NAMALWA (cell line): ENCODE results near the gene METTL26.
"Not testable (repeated sequence)": the region's sequence is repeated elsewhere in the genome, so short reads cannot be mapped to it uniquely, and the experiment has no call there.

ENCODE experiments used
- DNase-seq: peaks from one replicate; pipeline ENCODE4 v3.0.0-alpha.2; 2015; ENCODE audit warnings: low spot score

Gene METTL26

DNA sequence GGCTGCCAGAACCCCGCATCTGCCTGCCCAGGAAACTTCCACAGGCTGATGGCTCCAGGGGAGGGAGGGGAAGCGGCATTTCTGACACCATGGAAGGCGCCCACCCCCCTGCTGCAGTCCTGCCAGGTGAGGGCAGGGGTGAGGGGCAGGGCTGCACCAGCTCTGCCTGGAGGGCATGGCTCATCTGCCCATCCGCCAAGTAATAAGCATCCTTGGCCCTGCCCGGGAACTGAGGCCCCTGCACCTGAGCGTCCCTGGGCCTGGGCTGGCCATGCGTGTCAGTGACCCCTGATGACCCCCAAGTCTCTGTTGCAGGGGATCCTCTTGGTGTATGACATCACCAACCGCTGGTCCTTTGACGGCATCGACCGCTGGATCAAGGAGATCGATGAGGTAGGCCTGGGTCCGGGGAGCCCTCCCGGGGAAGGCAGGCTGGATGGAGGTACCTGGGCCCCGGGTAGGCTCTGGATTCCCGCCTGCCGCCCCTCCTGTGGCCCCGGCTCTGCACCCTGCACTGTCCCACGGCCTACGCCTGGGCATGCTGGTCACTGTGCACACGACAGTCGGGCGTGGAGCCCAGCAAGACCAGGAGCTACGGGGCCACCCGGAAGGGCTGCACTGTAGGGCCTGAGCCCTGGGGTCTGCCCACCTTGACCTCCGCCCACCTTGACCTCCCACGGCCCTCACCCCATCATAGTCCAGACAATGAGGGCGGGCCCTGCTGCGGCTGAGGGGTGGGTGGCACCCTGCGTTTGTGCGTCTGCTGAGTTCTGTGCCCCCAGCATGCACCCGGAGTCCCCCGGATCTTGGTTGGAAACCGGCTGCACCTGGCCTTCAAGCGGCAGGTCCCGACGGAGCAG lies 10.8 kb downstream of the METTL26 start:
- DNase-seq, result no peak

GRCh38 chr16:624526-625070 lies 11.5 kb downstream of the METTL26 start:
- no peak for DNase-seq

- DNase-seq, result no peak
Measured at GRCh38 chr16:622920-623280, 13.2 kb downstream of the METTL26 start.

DNA sequence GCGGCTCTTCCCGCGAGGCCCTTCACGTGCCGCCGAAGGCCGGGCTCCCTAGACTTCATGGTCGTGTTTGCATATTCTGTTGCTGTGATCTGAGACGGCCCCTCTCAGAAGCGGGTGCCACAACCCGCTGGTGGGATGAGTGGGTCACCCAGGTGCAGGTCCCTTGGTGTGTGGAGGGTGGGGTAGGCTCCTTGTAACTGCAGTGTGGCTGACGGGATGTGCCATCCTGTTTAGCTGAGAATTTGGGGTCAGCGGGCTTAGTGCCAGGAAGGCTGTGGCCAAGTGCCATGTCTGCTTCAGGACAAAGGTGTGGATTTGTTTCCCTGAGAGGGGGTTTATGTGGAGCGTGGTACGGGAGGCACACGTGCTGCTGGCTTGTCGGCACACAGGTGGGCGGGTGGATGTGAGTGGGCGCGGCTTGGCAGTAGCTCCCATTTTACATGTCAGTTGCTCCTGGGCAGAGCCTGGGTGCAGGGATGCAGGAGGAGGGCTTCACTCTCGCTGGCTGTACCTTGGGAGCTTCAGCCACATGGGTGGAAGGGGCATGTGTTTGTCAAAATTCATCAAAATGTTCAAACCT lies 14.5 kb downstream of the METTL26 start:
- no peak for DNase-seq

DNA sequence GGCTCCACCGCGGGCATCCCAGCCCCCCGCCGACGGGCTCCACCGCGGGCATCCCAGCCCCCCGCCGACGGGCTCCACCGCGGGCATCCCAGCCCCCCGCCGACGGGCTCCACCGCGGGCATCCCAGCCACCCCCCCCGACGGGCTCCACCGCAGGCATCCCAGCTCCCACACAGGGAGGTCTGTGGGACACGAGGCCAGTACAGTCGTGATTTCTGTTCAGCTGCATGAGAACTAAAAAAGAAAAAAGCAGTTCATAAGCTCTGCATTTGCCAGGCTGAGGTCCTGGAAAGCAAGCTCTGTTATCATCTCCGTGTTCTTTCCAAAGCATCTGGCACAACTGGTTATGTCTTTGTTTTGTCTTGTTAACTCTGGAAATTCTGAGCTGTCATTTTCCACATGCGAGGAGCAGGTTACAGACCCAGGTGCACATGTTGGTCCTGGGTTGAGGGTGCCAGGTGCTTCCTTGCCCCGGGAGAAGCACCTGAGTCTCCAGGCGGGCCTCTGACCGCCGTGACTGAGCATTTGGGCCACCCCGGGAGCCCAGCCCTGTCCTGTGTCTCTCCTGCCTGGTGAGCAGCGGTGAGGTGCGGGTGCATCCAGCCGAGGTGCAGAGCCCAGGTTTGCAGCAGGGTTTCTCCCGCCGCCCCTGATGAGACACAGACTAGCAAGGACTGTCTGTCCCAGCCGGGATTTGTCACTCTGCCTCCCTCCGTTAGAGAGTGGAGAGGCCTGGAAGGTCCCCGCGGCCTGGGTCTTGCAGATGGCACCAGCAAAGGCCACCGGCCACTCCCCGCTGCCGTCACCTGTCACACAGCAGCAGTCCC lies 15.2 kb downstream of the METTL26 start:
- no peak for DNase-seq

- DNase-seq, result no peak
Measured at GRCh38 chr16:619476-620100, 16.5 kb downstream of the METTL26 start.

GRCh38 chr16:617855-618254 lies 18.2 kb downstream of the METTL26 start:
- DNase-seq, result no peak

DNA sequence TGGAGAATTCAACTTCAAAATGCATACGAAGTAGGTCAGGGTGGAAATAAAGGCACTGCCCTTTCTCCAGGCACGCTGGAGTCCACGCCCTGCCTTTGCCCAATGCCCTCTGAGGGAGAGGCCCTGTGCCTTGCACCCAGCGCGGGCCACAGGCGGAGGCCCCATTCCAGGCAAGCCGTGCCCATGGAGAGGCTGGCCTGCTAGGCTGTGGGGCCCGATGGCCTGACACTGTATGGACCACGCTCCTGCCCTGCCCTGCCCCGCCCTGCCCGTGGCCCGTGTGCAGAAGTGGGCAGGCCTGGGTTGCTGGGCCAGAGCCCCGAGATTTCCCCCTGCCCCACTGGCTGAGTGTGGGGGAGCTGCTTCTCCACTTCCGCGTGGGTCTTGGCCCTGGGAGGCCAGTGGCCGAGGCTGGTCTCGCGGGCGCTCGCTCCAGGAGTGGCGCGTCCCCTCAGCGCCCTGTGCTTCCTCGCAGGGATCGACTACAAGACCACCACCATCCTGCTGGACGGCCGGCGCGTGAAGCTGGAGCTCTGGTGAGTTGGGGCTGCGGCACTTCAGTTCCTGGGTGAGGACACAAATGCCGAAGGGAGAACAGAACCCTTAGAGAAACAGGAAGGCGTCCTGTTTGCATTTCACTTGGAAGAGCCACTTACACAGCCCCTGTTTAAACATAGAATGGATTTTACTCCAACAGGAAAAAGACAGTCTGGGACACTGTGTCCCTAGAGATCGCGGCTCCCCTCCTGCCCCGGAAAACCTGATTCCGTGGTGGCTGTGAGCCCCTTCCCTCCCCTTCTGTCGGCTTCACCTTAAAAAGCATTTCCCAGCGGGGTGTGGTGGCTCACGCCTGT lies 19.1 kb downstream of the METTL26 start:
- DNase-seq, result no peak

GRCh38 chr16:615122-615521 lies 21.0 kb downstream of the METTL26 start:
- DNase-seq, result no peak

DNA sequence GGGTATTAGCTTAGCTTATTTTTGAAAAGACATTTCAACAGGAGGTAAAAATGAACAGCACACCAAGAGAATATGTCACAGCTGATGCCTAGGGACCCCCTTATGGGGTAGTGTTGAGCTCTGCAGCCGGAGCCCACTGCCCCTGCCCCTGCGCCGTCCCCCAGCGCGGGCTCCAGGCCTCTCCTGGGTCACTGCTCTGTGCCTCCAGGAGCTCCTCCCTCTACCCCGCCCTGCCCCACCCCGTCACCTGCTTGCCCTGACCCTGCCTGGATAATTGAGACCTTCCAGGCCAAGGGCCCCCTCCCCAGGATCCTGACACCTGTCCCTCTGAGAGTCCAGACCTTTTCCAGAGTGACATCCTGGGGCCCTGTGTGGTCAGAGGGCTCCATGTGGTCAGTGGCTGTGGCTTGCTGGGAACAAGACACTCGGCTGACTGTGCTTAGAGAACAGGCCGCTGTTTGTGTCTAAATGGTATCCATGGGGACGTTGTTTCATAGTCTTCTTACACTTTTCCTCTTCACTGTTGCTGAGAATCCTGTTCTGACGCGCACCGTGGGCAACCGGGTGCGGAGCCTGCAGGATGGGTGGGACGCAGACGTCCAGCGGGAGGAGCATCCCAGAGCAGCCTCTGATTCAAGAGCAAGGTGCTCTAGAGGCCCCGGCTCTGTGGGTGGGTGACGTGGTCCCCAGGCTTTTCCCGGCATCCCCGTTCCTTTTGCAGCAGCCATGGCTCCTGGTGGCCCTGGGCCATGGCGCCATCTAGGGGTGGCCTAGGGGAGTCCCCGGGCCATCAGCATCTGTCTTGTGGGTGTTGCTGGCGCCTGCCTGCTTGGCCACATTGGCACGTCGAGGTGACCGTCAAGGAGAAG lies 25.4 kb downstream of the METTL26 start:
- DNase-seq, result no peak

DNA sequence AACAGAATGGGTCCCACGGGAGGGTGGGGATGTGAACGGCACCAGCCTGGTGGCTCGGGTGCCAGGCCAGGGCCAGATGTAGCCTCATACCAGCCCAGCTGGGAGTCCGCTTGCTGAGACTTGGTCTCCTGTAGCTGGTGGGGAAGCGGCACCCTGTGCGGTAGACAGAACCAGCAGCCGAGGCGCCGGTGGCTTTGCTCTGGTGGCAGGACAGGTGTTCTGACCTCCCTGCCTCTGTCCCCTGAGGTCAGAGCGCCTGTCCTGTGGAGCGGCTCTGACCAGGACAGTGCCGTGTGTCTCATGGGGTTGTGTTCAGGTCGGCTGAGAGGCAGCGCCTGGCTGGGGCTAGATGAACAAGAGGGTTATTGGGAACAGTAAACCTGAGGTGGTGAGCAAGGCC lies 26.1 kb downstream of the METTL26 start:
- DNase-seq, result no peak

DNA sequence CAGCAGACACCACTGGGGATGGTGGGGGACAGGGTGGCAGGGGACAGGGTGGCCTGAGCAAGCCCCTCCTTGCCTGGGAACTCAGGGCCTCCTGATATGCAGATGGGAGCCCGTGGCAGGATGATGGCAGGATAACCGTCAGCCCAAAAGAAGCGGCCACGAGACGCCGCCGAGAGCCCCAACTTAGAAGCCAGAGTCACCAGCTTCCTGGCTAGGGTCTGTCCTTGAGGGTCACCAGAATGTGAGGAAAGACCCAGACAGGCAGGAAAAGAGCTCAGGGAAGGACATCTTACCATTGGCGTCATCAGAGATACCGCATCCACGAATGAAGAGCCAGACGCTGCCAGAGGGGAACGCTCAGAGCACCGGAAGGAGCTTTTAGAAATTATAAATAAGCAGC lies 26.8 kb downstream of the METTL26 start:
- no peak for DNase-seq

GRCh38 chr16:608019-608418 lies 28.1 kb downstream of the METTL26 start:
- DNase-seq, result no peak

GRCh38 chr16:606656-607307 lies 29.3 kb downstream of the METTL26 start:
- no peak for DNase-seq

DNA sequence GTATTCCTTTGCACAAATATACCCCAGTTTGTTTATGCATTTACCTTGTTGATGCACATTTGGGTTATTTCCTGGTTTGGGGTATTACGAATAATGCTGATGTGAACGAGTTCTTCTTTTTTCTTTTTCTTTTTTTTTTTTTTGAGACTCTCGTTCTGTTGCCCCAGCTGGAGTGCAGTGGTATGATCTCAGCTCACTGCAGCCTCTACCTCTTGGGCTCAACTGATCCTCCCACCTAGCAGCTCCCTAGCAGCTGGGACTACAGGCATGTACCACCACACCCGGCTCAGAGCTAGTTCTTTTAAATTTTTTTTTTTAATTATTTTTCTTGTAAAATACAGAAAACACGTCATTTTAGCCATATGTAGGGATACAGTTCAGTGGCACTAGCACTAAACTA lies 32.2 kb downstream of the METTL26 start:
- DNase-seq, result no peak

- DNase-seq, result peak; percentile 71
Measured at GRCh38 chr16:600781-601180, 35.3 kb downstream of the METTL26 start.

DNA sequence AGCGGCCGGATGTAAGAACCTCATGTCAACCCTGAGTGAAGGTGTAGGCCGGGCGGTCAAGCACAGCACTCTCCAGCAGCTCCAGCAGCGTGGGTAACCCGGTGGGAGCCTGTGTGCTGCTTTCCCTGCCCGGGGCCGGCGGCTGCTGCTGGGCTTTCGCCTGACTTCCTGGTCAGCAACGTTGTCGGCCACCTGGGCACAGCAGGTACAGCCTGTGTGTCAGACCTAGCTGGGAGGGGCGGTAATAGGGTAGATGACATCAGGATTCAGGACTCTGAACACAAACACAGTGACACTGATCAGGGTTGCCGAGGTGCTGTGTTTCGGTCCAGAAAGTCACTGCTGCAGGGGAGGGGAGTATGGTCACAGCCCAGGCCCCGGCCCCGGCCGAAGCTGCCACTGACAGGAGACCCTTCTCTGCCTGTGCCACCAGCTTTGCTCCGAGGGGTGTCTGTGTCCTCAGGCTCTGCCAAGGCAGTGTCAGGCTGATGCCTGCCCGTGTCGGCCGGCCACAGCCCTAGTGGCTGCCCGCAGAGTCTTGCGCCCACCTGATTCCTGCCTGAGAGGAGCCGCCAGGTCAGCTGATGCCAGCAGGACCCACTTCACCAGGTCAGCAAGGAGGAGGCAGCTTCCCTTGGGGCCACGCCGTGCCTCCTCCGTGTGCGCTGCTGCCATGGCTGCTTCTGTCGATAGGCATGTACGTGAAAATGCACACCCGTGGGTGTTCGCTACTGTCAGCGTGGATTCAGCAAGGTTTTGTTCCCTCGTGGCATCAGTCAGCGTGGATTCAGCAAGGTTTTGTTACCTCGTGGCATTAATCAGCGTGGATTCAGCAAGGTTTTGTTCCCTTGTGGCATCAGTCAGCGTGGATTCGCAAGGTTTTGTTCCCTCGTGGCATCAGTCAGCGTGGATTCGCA lies 37.0 kb downstream of the METTL26 start:
- DNase-seq, result no peak

DNA sequence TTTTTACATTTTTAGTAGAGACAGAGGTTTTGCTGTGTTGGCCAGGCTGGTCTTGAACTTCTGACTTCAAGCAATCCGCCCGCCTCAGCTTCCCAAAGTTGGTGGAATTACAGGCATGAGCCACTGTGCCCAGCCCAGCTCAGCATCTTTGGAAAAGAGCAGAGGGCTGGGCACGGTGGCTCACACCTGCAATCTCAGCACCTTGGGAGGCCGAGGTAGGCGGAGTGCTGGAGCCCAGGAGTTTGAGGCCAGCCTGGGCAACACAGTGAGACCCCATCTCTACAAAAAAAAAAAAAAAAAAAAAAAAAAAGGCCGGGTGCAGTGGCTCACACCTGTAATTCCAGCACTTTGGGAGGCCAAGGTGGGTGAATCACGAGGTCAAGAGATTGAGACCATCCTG lies 38.5 kb downstream of the METTL26 start:
- not testable (repeated sequence) for DNase-seq

GRCh38 chr16:596736-597060 lies 39.4 kb downstream of the METTL26 start:
- no peak for DNase-seq
